H1 (cell line): ENCODE results near the gene GREB1.

Experiments
- CTCF ChIP-seq, 3 experiments: IDR thresholded peaks; 1 replicate in 2 of 3; 2 replicates in 1 of 3; pipeline versions ENCODE4 v1.5.1 to v1.6.1; 2011; ENCODE audit warnings: low read length in 3 of 3, mild to moderate bottlenecking in 3 of 3, inconsistent platforms in 2 of 3, low read depth in 1 of 3, moderate library complexity in 1 of 3; ENCODE audit not compliant: insufficient read depth in 1 of 3; ENCODE audit errors: control extremely low read depth in 1 of 3
- POLR2A ChIP-seq, 2 experiments: IDR thresholded peaks; 1 replicate in 1 of 2; 2 replicates in 1 of 2; pipeline ENCODE4 v1.6.1; 2011; ENCODE audit warnings: low read depth in 2 of 2, low read length in 2 of 2, mild to moderate bottlenecking in 2 of 2; ENCODE audit errors: control extremely low read depth in 1 of 2
- POLR2AphosphoS5 ChIP-seq: IDR thresholded peaks from 2 replicates; pipeline ENCODE4 v1.6.1; 2011; ENCODE audit warnings: low read depth, low read length

- TF ChIP-seq POLR2AphosphoS5 (no peak), POLR2A (IDR thresholded peaks at IDR 0.05; ENCODE audit: control extremely low read depth in 1 of 2, low read depth in 2 of 2, low read length in 2 of 2) (no peak), CTCF (IDR thresholded peaks at IDR 0.05; ENCODE audit: control extremely low read depth in 1 of 3, insufficient read depth in 1 of 3, low read depth in 1 of 3, low read length in 3 of 3) (no peak)
These were observed 35.3 kb upstream of the GREB1 start for GRCh38 chr2:11498543-11499034.
